Activated naive CD8-positive, alpha-beta T cell treated with anti-CD3 and anti-CD28 coated beads for 36 hours (primary cell): ENCODE measurements around the gene SRM. TPM values are rescaled to one million over a fixed set of nuclear protein-coding genes. Genes with fewer than 3 reads are reported as not detected.
"Not testable (repeated sequence)": the region's sequence is repeated elsewhere in the genome, so short reads cannot be mapped to it uniquely, and the experiment has no call there.

Experiments
- DNase-seq: peaks from one replicate; pipeline ENCODE4 v3.0.0; 2021
- H3K27ac Mint-ChIP-seq: one replicate; pipeline ENCODE4 v1.8.0; 2022; ENCODE audit warnings: mild to moderate bottlenecking, moderate library complexity, mixed read lengths
- H3K27me3 Mint-ChIP-seq: one replicate; pipeline ENCODE4 v1.8.0; 2022; ENCODE audit warnings: mild to moderate bottlenecking, mixed read lengths
- H3K36me3 Mint-ChIP-seq: one replicate; pipeline ENCODE4 v1.8.0; 2021; ENCODE audit warnings: mild to moderate bottlenecking, mixed read lengths
- H3K4me1 Mint-ChIP-seq: one replicate; pipeline ENCODE4 v1.8.0; 2021; ENCODE audit warnings: mixed read lengths
- H3K4me3 Mint-ChIP-seq: one replicate; pipeline ENCODE4 v1.8.0; 2022; ENCODE audit warnings: mild to moderate bottlenecking, moderate library complexity, mixed read lengths
- H3K9me3 Mint-ChIP-seq: one replicate; pipeline ENCODE4 v1.8.0; 2022; ENCODE audit warnings: mixed read lengths
- total RNA-seq, 2 experiments: library from RNA; stranded (reverse); gene quantifications; one replicate each; pipeline ENCODE4 v1.2.3, GENCODE V29; 2021

Gene SRM
- total RNA-seq, 2 experiments from 2014 or later: 387 to 388 TPM

DNA sequence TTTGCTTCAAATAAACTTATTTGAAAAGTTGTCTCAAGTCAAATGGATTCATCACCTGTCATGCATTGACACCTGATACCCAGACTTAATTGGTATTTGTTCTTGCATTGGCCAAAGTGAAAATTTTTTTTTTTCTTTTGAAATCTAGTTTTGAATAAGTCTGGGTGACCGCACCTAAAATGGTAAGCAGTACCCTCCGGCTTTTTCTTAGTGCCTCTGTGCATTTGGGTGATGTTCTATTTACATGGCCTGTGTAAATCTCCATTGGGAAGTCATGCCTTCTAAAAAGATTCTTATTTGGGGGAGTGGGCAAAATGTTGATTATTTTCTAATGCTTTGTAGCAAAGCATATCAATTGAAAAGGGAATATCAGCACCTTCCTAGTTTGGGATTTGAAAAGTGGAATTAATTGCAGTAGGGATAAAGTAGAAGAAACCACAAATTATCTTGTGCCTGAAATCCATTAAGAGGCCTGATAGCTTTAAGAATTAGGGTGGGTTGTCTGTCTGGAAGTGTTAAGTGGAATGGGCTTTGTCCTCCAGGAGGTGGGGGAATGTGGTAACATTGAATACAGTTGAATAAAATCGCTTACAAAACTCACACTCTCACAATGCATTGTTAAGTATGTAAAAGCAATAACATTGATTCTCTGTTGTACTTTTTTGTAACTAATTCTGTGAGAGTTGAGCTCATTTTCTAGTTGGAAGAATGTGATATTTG is 35.5 kb downstream of the SRM start:
- Mint-ChIP-seq H3K27me3 (no peaks in the 10 kb centered on the region), H3K27ac (no peak overlapping the region), H3K36me3 (peaks cover 30% of the 10 kb centered on the region), H3K4me3 (no peak overlapping the region), H3K4me1 (peaks cover 22% of the 10 kb centered on the region), H3K9me3 (no peaks in the 10 kb centered on the region)
- DNase-seq: no peak

DNA sequence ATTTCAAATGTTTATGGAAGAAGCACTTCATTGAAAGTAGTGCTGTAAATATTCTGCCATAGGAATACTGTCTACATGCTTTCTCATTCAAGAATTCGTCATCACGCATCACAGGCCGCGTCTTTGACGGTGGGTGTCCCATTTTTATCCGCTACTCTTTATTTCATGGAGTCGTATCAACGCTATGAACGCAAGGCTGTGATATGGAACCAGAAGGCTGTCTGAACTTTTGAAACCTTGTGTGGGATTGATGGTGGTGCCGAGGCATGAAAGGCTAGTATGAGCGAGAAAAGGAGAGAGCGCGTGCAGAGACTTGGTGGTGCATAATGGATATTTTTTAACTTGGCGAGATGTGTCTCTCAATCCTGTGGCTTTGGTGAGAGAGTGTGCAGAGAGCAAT is 36.6 kb downstream of the SRM start:
- H3K27me3 Mint-ChIP-seq: no peaks in the 10 kb centered on the region
- no peak overlapping the region for H3K4me3 Mint-ChIP-seq
- DNase-seq: no peak
- H3K9me3 Mint-ChIP-seq: no peaks in the 10 kb centered on the region
- no peak overlapping the region for H3K27ac Mint-ChIP-seq
- H3K36me3 Mint-ChIP-seq: peaks cover 32% of the 10 kb centered on the region
- H3K4me1 Mint-ChIP-seq: peaks cover 25% of the 10 kb centered on the region

DNA sequence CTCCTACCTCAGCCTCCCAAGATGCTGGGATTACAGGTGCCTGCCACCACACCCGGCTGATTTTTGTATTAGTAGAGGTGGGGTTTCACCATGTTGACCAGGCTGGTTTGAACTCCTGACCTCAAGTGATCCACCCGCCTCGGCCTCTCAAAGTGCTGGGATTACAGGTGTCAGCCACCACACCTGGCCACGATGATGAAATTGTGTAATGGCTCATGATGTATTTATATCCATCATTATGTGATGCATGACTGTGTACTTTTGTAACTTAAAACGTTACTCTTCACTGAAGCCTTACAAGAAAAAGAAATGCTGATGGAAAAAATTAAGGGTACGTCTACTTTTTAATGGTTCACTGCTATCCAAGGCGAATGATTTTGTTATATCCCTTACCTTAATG is 39.8 kb downstream of the SRM start:
- Mint-ChIP-seq H3K27me3 (no peaks in the 10 kb centered on the region), H3K4me3 (no peak overlapping the region), H3K4me1 (peaks cover 27% of the 10 kb centered on the region), H3K9me3 (no peaks in the 10 kb centered on the region), H3K36me3 (peaks cover 33% of the 10 kb centered on the region), H3K27ac (no peak overlapping the region)
- DNase-seq: no peak

DNA sequence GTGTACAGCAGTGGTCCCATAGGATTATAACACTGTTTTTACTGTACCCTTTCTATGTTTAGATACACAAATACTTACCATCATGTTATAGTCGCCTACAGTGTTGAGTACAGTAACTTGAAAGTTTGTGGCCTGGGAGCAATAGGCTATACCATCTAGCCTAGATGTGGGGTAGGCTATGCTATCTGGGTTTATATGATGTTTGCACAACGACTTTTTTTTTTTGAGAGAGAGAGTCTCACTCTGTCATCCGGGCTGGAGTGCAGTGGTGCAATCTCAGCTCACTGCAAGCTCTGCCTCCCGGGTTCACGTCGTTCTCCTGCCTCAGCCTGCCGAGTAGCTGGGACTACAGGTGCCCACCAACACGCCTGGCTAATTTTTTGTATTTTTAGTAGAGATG is 40.5 kb downstream of the SRM start:
- H3K4me3 Mint-ChIP-seq, H3K27me3 Mint-ChIP-seq, H3K9me3 Mint-ChIP-seq, DNase-seq, H3K27ac Mint-ChIP-seq: not testable (repeated sequence)
- peaks cover 37% of the 10 kb centered on the region for H3K36me3 Mint-ChIP-seq
- peaks cover 25% of the 10 kb centered on the region for H3K4me1 Mint-ChIP-seq

DNA sequence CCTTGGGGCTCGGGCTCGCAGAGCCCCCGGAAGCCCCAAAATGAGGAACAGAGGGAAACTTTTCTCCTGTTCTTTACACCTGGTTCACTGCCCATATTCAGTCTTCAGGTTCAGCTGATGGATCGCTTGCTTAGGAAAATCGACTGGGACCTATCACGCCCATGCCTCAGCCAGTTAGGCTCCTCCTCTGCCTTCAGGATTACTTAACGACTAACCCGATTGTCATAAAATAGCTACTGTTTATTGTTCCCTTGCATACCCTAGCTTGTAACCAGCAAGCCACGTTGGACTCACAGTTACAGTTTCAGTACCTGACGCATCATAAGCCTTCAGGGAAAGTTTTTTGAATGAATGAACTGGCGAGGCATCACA is 46.7 kb downstream of the SRM start:
- Mint-ChIP-seq H3K9me3 (no peaks in the 10 kb centered on the region), H3K27ac (peak overlapping the region; percentile 99), H3K36me3 (peaks cover 24% of the 10 kb centered on the region), H3K27me3 (no peaks in the 10 kb centered on the region), H3K4me1 (peaks cover 22% of the 10 kb centered on the region), H3K4me3 (peak overlapping the region; percentile 92)
- DNase-seq: no peak

DNA sequence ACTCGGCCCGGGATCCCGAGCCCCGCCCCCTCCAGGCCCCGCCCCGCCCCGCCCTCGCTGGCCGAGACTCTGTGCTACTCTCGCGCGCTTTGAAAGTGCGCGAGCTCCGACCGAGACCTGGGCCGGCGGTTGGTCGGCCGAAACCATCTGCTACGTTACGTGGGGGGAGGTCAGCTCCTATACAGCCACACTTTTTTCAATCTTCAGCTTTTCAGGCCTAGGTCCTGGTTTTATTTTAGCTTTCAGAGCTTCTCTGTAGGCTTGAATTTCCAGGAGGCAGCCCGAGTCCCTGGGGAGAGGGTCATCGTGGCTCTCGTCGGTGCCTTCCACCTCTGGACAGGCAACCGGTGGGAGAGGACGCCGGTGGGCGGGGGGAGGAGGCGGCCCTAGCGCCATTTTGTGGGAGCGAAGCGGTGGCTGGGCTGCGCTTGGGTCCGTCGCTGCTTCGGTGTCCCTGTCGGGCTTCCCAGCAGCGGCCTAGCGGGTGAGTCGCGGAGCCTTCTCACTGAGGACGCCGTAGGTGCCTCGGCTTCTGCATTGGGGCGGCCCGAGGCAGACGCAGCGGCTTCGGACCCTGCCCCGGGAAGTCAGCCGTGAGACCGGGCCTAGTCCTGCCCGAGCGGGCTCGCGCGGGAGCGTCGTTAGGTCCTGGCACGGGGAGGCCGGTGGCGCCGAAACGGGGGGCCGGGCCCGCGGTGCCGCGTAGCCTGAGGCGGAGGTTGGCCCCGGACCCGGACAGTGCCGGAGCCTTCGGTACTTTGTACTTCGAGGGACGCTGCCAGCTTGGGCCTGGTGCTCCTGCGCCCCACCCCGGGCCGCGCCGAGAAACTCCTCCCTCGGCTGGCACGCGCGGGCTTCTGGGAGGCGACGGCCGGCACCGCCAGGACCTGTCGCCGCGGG is 47.3 kb downstream of the SRM start, which contains the start of gene TARDBP:
Gene TARDBP (plus strand): TSS at position 395 of the 900 bp plus-strand sequence. CDS start 1,074 bp downstream, outside the sequence.
- H3K4me3 Mint-ChIP-seq: peak within 1 kb of the TSS; percentile 92
- H3K9me3 Mint-ChIP-seq: no peaks in the 10 kb centered on the region
- H3K27ac Mint-ChIP-seq: peak within 1 kb of the TSS; percentile 99
- H3K27me3 Mint-ChIP-seq: no peaks in the 10 kb centered on the region
- H3K4me1 Mint-ChIP-seq: peaks cover 22% of the 10 kb centered on the region
- peaks cover 24% of the 10 kb centered on the region for H3K36me3 Mint-ChIP-seq
- DNase-seq: peak; percentile 91

Other genes with a start within 250 kb of the SRM start
- 100 to 1,000 TPM; 202 to 206 TPM for gene TARDBP, start 47.4 kb downstream of the SRM start, total RNA-seq
- under 1 TPM in 1 of 2 experiments, not detected in 1; 0.25 TPM for gene MASP2, start 12.8 kb downstream of the SRM start, total RNA-seq
- gene EXOSC10, start 39.9 kb upstream of the SRM start, total RNA-seq: 10 to 100 TPM; 80.9 to 93.2 TPM
- not detected for gene ANGPTL7, start 129.3 kb upstream of the SRM start, total RNA-seq
- gene MTOR, start 202.5 kb upstream of the SRM start, total RNA-seq: 10 to 100 TPM; 43.0 to 45.2 TPM
- 10 to 100 TPM; 39.1 to 41.4 TPM for gene UBIAD1, start 213.2 kb upstream of the SRM start, total RNA-seq